OCI-LY7 (cell line): ENCODE results near the gene ZFP36. TPM values are rescaled to one million over a fixed set of nuclear protein-coding genes. Genes with fewer than 3 reads are reported as not detected.

Experiments
- BruUV-seq: library from RNA; stranded (reverse); fragments of 400-500 nt; replicated peaks from 2 replicates; lab custom pipeline; 2021; lab: Mats Ljungman, UMichigan
- CTCF ChIA-PET: fragments of 300-600 bp; sonication (Branson Sonifier 250); formaldehyde crosslinking; loops from one replicate; lab custom pipeline; 2022; ENCODE audit warnings: antibody characterized with exemption; ENCODE audit not compliant: unreplicated experiment; lab: Charles Lee
- POLR2A ChIA-PET: fragments of 300-600 bp; sonication (Branson Sonifier 250); formaldehyde crosslinking; loops from one replicate; lab custom pipeline; 2022; ENCODE audit warnings: antibody characterized with exemption; lab: Charles Lee
- DNase-seq: peaks from one replicate; pipeline ENCODE4 v3.0.0-alpha.2; 2015; ENCODE audit warnings: low spot score
- H2AFZ ChIP-seq: fragments of 200-600 bp; sonication (generic), shearing (Covaris generic); 2 replicates; pipeline ENCODE4 v1.6.1; 2014; ENCODE audit warnings: mild to moderate bottlenecking, antibody characterized with exemption, low read length, moderate library complexity
- H3K27ac ChIP-seq: fragments of 200-600 bp; sonication (generic); 2 replicates; pipeline ENCODE4 v1.5.1; 2014; ENCODE audit warnings: mixed run types, low read depth, mild to moderate bottlenecking, moderate library complexity, low read length, inconsistent platforms; ENCODE audit not compliant: poor library complexity, severe bottlenecking
- H3K36me3 ChIP-seq: fragments of 200-600 bp; sonication (generic); 2 replicates; pipeline ENCODE4 v1.6.1; 2014; ENCODE audit warnings: mild to moderate bottlenecking, antibody characterized with exemption, low read length, moderate library complexity, mixed read lengths; ENCODE audit not compliant: insufficient read depth
- H3K4me1 ChIP-seq: fragments of 200-600 bp; sonication (generic); 2 replicates; pipeline ENCODE4 v1.5.1; 2014; ENCODE audit warnings: mild to moderate bottlenecking, low read length; ENCODE audit not compliant: insufficient read depth, poor library complexity, severe bottlenecking
- H3K4me2 ChIP-seq: fragments of 200-600 bp; sonication (generic); 2 replicates; pipeline ENCODE4 v1.6.1; 2014; ENCODE audit warnings: mild to moderate bottlenecking, low read length
- H3K4me3 ChIP-seq: fragments of 200-600 bp; sonication (generic); 2 replicates; pipeline ENCODE4 v1.5.1; 2014; ENCODE audit warnings: mild to moderate bottlenecking, low read depth, low read length; ENCODE audit not compliant: poor library complexity, severe bottlenecking
- H3K79me2 ChIP-seq: fragments of 200-600 bp; sonication (generic); 2 replicates; pipeline ENCODE4 v1.6.1; 2016; ENCODE audit warnings: low read depth, mild to moderate bottlenecking, low read length, moderate library complexity, mixed read lengths; ENCODE audit not compliant: insufficient read depth
- H3K9me2 ChIP-seq: fragments of 200-600 bp; sonication (generic); 2 replicates; pipeline ENCODE4 v1.6.1; 2016; ENCODE audit warnings: mild to moderate bottlenecking, low read length, mixed read lengths; ENCODE audit not compliant: insufficient read depth
- H3K9me3 ChIP-seq: fragments of 200-600 bp; sonication (generic); 2 replicates; pipeline ENCODE4 v1.6.1; 2014; ENCODE audit warnings: mild to moderate bottlenecking, mixed run types, low read length, mixed read lengths
- H4K20me1 ChIP-seq: fragments of 200-600 bp; sonication (generic); 2 replicates; pipeline ENCODE4 v1.6.1; 2014; ENCODE audit warnings: mild to moderate bottlenecking, antibody characterized with exemption, low read length, moderate library complexity, mixed read lengths; ENCODE audit not compliant: insufficient read depth
- EZH2phosphoT487 ChIP-seq: fragments of 200-600 bp; sonication (generic); IDR thresholded peaks from 2 replicates; pipeline ENCODE4 v1.6.1; 2018; ENCODE audit warnings: low read depth, borderline replicate concordance, mild to moderate bottlenecking, mixed run types, antibody characterized with exemption, low read length, moderate library complexity, mixed read lengths
- intact Hi-C: fragments of 100-400 bp; cut with micrococcal nuclease; formaldehyde crosslinking; loops from one replicate; pipeline ENCODE4 v1.10.0; 2022; ENCODE audit not compliant: unreplicated experiment
- total RNA-seq, 2 experiments: library from RNA; depleted of rRNA in 1 of 2; stranded (reverse); fragments of >200 nt in 1 of 2; shearing (Covaris generic) in 1 of 2; gene quantifications; 2 replicates each; pipeline ENCODE4 v1.2.3, GENCODE V29; 2014 to 2022
- TF ChIP-seq, protein P1 (sequence below): fragments of 200-600 bp; sonication (generic); conservative IDR thresholded peaks from 2 replicates; pipeline ENCODE4 v1.5.1; 2014; ENCODE audit warnings: mild to moderate bottlenecking, antibody characterized with exemption, low read length, moderate library complexity, mixed read lengths

ZFP36 gene
- total RNA-seq, 2 experiments from 2014 or later: 21.8 to 55.9 TPM

DNA sequence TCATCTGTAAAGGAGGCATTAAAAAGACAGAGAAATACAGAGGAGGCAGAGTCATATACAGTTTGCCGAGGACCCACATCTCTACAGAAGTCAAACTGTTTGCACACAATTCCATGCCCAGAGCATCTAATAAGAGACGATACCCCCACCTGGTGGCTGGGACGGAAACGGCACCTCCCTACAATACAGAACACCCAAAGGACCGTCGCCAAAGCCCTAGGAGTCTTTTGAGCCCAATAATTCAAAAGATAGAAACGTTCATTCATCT lies 5.1 kb downstream of the ZFP36 start:
- no peaks in the 10 kb centered on the region for H3K9me2 ChIP-seq
- H3K79me2 ChIP-seq: peaks cover 43% of the 10 kb centered on the region
- ChIA-PET CTCF (interaction anchor here (0.9 to 1.0 kb wide), 2 partner anchors 11 to 14 kb away, joined by 3 read pairs; no protein-coding TSS in a partner anchor), POLR2A (interaction anchor here (1.3 to 1.6 kb wide), 4 partner anchors 10 to 24 kb away, joined by 4 to 9 read pairs (median 6); partner anchors contain the start of genes MED29, PAF1 and RPS16)
- peak; percentile 95 for DNase-seq
- H3K9me3 ChIP-seq: no peaks in the 10 kb centered on the region
- BruUV-seq: no TSS peak
- peak overlapping the region; percentile 96 for H3K4me2 ChIP-seq
- peaks cover 4% of the 10 kb centered on the region for H4K20me1 ChIP-seq
- H3K36me3 ChIP-seq: peaks cover 32% of the 10 kb centered on the region
- H2AFZ ChIP-seq: no peak overlapping the region
- H3K4me3 ChIP-seq: peak overlapping the region; percentile 61
- intact Hi-C loops: loop anchor here (1.0 kb wide), 4 partner anchors 14 to 286 kb away; partner anchors contain the start of genes PAK4 and SAMD4B
- H3K4me1 ChIP-seq: peaks cover 33% of the 10 kb centered on the region
- no peak for TF ChIP-seq EZH2phosphoT487
- TF ChIP-seq, protein P1, sequence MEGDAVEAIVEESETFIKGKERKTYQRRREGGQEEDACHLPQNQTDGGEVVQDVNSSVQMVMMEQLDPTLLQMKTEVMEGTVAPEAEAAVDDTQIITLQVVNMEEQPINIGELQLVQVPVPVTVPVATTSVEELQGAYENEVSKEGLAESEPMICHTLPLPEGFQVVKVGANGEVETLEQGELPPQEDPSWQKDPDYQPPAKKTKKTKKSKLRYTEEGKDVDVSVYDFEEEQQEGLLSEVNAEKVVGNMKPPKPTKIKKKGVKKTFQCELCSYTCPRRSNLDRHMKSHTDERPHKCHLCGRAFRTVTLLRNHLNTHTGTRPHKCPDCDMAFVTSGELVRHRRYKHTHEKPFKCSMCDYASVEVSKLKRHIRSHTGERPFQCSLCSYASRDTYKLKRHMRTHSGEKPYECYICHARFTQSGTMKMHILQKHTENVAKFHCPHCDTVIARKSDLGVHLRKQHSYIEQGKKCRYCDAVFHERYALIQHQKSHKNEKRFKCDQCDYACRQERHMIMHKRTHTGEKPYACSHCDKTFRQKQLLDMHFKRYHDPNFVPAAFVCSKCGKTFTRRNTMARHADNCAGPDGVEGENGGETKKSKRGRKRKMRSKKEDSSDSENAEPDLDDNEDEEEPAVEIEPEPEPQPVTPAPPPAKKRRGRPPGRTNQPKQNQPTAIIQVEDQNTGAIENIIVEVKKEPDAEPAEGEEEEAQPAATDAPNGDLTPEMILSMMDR: peak; percentile 100
- peak overlapping the region; percentile 91 for H3K27ac ChIP-seq

DNA sequence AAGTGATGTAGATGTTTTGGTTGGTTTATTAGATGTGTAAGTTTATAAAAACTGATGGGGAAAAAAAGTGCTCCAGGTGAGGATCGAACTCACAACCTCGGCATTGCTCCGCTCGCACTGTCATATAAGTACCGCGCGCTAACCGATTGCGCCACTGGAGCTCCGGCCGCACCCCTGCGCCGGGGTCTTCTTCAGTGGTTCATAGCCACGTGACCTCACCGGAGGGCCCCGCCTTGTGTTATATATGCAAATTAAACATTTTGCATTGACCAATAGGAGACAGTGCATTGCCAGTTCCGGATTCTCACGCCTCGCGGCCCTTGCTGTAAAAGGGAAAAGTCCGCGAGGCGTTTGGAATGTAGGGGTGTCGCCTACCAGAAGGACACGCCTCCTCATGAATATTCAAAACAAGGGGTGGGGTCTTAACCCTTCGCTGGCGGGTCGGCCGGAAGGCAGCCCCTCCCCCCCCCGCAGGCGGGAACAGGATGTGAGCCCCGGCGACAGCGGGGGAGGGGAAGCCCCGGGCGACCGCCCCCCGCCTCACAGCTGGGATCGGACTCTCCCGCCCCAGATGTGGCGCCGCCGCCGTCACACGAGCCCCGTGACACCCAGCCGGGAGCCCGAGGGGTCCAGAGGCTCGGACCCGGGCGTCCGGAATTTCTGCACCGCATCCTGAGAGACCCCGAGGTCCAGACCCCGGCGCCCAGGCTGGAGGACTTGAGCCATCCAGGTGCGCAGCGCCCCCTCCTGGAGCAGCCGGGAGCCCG lies 5.6 kb downstream of the ZFP36 start, which contains the start of gene PLEKHG2:
PLEKHG2 (plus strand) TSS at position 570 of the 767 bp plus-strand sequence. CDS start 1,418 bp downstream, outside the sequence.
- Histone ChIP-seq H2AFZ (peak within 1 kb of the TSS; percentile 2; the same call in 1 of the 2 replicates), H3K27ac (peak within 1 kb of the TSS; percentile 91), H3K4me1 (peaks cover 33% of the 10 kb centered on the region), H3K36me3 (peaks cover 30% of the 10 kb centered on the region), H3K9me2 (no peaks in the 10 kb centered on the region), H3K4me2 (peak within 1 kb of the TSS; percentile 96), H3K4me3 (peak within 1 kb of the TSS; percentile 89), H3K79me2 (peaks cover 37% of the 10 kb centered on the region), H3K9me3 (no peaks in the 10 kb centered on the region), H4K20me1 (peaks cover 2% of the 10 kb centered on the region)
- intact Hi-C loops: loop anchor here (1.0 kb wide), 3 partner anchors 15 to 287 kb away; partner anchors contain the start of genes PAK4 and SAMD4B
- ChIA-PET POLR2A (interaction anchor here (1.3 to 1.6 kb wide), 4 partner anchors 10 to 24 kb away, joined by 4 to 9 read pairs (median 6); partner anchors contain the start of genes MED29, PAF1 and RPS16), CTCF (interaction anchor here (1.0 kb wide), 1 partner anchor 11 kb away, joined by 3 read pairs; no protein-coding TSS in a partner anchor)
- no TSS peak for BruUV-seq
- TF ChIP-seq EZH2phosphoT487: no peak
- TF ChIP-seq, protein P1: peak; percentile 93
- peak; percentile 100 for DNase-seq
